Colonic mucosa (tissue), 4 donors: ENCODE measurements around the gene NRP2. TPM values are rescaled to one million over a fixed set of nuclear protein-coding genes. Genes with fewer than 3 reads are reported as not detected.

Experiments
- DNase-seq: peaks from one replicate; pipeline ENCODE4 v3.0.0-alpha.2; 2020
- H3K27ac ChIP-seq: fragments of 200-600 bp; one replicate; pipeline ENCODE4 v1.8.0; 2021
- H3K27me3 ChIP-seq: fragments of 200-600 bp; one replicate; pipeline ENCODE4 v1.8.0; 2021
- H3K36me3 ChIP-seq: fragments of 200-600 bp; one replicate; pipeline ENCODE4 v1.8.0; 2021
- H3K4me1 ChIP-seq: fragments of 200-600 bp; one replicate; pipeline ENCODE4 v1.8.0; 2021; ENCODE audit warnings: mild to moderate bottlenecking
- H3K4me3 ChIP-seq: fragments of 200-600 bp; one replicate; pipeline ENCODE4 v1.8.0; 2021
- H3K9ac ChIP-seq, 2 donors: one replicate each; pipeline ENCODE4 v1.7.0; 2013; ENCODE audit warnings: control low read depth in 2 of 2, low read depth in 2 of 2, low read length in 2 of 2
- H3K9me3 ChIP-seq: fragments of 200-600 bp; one replicate; pipeline ENCODE4 v1.8.0; 2021
- CTCF ChIP-seq: fragments of 200-600 bp; IDR thresholded peaks from one replicate; pipeline ENCODE4 v1.8.0; 2022; ENCODE audit warnings: antibody characterized with exemption, mild to moderate bottlenecking
- intact Hi-C: fragments of 100-400 bp; cut with DNase I; formaldehyde crosslinking; loops from one replicate; pipeline ENCODE4 v1.14.1; 2022
- total RNA-seq, 2 donors: library from RNA; stranded (reverse); fragmentation: NEBNext Ultra II Directional in 1 of 2; extraction: Animal tissue kit (Norgen Biotek cat#: 25700) in 1 of 2; gene quantifications; one replicate each; pipeline ENCODE4 v1.2.1, GENCODE V29; 2021
- donor health status: healthy.
- donor health status: DM: no; HTN: no; CAD: no.
- donor health status: DM: no; HTN: no; CAD: no.

The NRP2 gene
- total RNA-seq, 2 donors from 2014 or later: 5.4 to 25.2 TPM

GRCh38 chr2:205786976-205787375 lies 104.7 kb downstream of the NRP2 start:
- H3K27ac ChIP-seq: no peak overlapping the region

GRCh38 chr2:205787761-205788160 lies 105.5 kb downstream of the NRP2 start:
- no peak overlapping the region for H3K9ac ChIP-seq
- no peak for DNase-seq
- H3K27me3 ChIP-seq: no peaks in the 10 kb centered on the region
- intact Hi-C loops: no loop called here
- no peak overlapping the region for H3K27ac ChIP-seq
- no peak overlapping the region for H3K4me3 ChIP-seq
- no peak for TF ChIP-seq CTCF
- H3K4me1 ChIP-seq: no peaks in the 10 kb centered on the region
- no peaks in the 10 kb centered on the region for H3K9me3 ChIP-seq
- H3K36me3 ChIP-seq: no peaks in the 10 kb centered on the region

More at GRCh38 chr2:205786976-205787375, 104.7 kb downstream of the NRP2 start:
- Histone ChIP-seq H3K9ac (no peak overlapping the region), H3K27me3 (no peaks in the 10 kb centered on the region), H3K36me3 (no peaks in the 10 kb centered on the region), H3K4me1 (no peaks in the 10 kb centered on the region), H3K9me3 (no peaks in the 10 kb centered on the region), H3K4me3 (no peak overlapping the region)
- intact Hi-C loops: no loop called here
- no peak for DNase-seq
- no peak for TF ChIP-seq CTCF

GRCh38 chr2:205789906-205790305 lies 107.6 kb downstream of the NRP2 start:
- no peak for DNase-seq
- no peak overlapping the region for H3K4me3 ChIP-seq
- no peak overlapping the region for H3K9ac ChIP-seq
- no peaks in the 10 kb centered on the region for H3K9me3 ChIP-seq
- no peak overlapping the region for H3K27ac ChIP-seq
- H3K36me3 ChIP-seq: no peaks in the 10 kb centered on the region
- intact Hi-C loops: no loop called here
- no peaks in the 10 kb centered on the region for H3K27me3 ChIP-seq
- H3K4me1 ChIP-seq: no peaks in the 10 kb centered on the region
- no peak for TF ChIP-seq CTCF

GRCh38 chr2:205792908-205793307 lies 110.6 kb downstream of the NRP2 start:
- no peaks in the 10 kb centered on the region for H3K4me1 ChIP-seq
- intact Hi-C loops: no loop called here
- H3K4me3 ChIP-seq: no peak overlapping the region
- no peaks in the 10 kb centered on the region for H3K36me3 ChIP-seq
- H3K9me3 ChIP-seq: no peaks in the 10 kb centered on the region
- H3K27me3 ChIP-seq: no peaks in the 10 kb centered on the region
- no peak for DNase-seq
- H3K27ac ChIP-seq: no peak overlapping the region
- H3K9ac ChIP-seq: no peak overlapping the region
- no peak for TF ChIP-seq CTCF

- no peak for DNase-seq
- H3K36me3 ChIP-seq: no peaks in the 10 kb centered on the region
- no peak overlapping the region for H3K4me3 ChIP-seq
- H3K27me3 ChIP-seq: no peaks in the 10 kb centered on the region
- H3K9ac ChIP-seq: no peak overlapping the region
- H3K4me1 ChIP-seq: no peaks in the 10 kb centered on the region
- no peak overlapping the region for H3K27ac ChIP-seq
- no peak for TF ChIP-seq CTCF
- intact Hi-C loops: no loop called here
- no peaks in the 10 kb centered on the region for H3K9me3 ChIP-seq
These were observed 114.6 kb downstream of the NRP2 start for GRCh38 chr2:205796805-205797313.

GRCh38 chr2:205797866-205798265 lies 115.6 kb downstream of the NRP2 start:
- no peak overlapping the region for H3K4me3 ChIP-seq
- no peaks in the 10 kb centered on the region for H3K4me1 ChIP-seq
- intact Hi-C loops: no loop called here
- H3K9ac ChIP-seq: no peak overlapping the region
- no peak for DNase-seq
- H3K36me3 ChIP-seq: no peaks in the 10 kb centered on the region
- H3K27me3 ChIP-seq: no peaks in the 10 kb centered on the region
- H3K27ac ChIP-seq: no peak overlapping the region
- TF ChIP-seq CTCF: no peak
- no peaks in the 10 kb centered on the region for H3K9me3 ChIP-seq
